RWPE2 (cell line): Measurements from ENCODE around the gene DENND1C.
A peak's percentile ranks its signal among the peaks of the same experiment; 100 is the strongest.

Source experiments
- ATAC-seq: fragments of 200-7000 bp; cut with Tn5 transposase; 3 replicates; pipeline ENCODE4 v1.9.1; 2021; ENCODE audit warnings: low read depth
- DNase-seq: peaks from one replicate; pipeline ENCODE4 v3.0.0-alpha.2; 2020; ENCODE audit warnings: low spot score
- H3K27ac ChIP-seq: fragments of 450-650 bp; 2 replicates; pipeline ENCODE4 v1.5.1; 2017; ENCODE audit warnings: mild to moderate bottlenecking; ENCODE audit not compliant: poor library complexity, severe bottlenecking
- H3K27me3 ChIP-seq: fragments of 250-450 bp; sonication (Bioruptor Pico); 2 replicates; pipeline ENCODE4 v1.5.1; 2021; ENCODE audit warnings: mild to moderate bottlenecking, moderate library complexity; ENCODE audit not compliant: insufficient read depth, poor library complexity, severe bottlenecking
- H3K36me3 ChIP-seq: fragments of 250-450 bp; sonication (Bioruptor Pico); 2 replicates; pipeline ENCODE4 v1.5.1; 2020; ENCODE audit warnings: low read depth, mild to moderate bottlenecking, moderate library complexity
- H3K4me1 ChIP-seq: fragments of 250-450 bp; sonication (Bioruptor Pico); 2 replicates; pipeline ENCODE4 v1.5.1; 2021; ENCODE audit warnings: mild to moderate bottlenecking, moderate library complexity; ENCODE audit not compliant: insufficient read depth, poor library complexity, severe bottlenecking
- H3K4me3 ChIP-seq: fragments of 250-450 bp; sonication (Bioruptor Pico); 2 replicates; pipeline ENCODE4 v1.5.1; 2021; ENCODE audit warnings: mild to moderate bottlenecking, moderate library complexity; ENCODE audit not compliant: severe bottlenecking
- H3K9me3 ChIP-seq: fragments of 250-450 bp; sonication (Bioruptor Pico); 2 replicates; pipeline ENCODE4 v1.5.1; 2021; ENCODE audit warnings: mild to moderate bottlenecking, moderate library complexity; ENCODE audit not compliant: severe bottlenecking
- CTCF ChIP-seq: fragments of 450-650 bp; IDR thresholded peaks from one replicate; pipeline ENCODE4 v1.5.1; 2017; ENCODE audit warnings: mild to moderate bottlenecking, moderate library complexity; ENCODE audit not compliant: poor library complexity, severe bottlenecking

The DENND1C gene

GRCh38 chr19:6464070-6464873 lies 17.3 kb downstream of the DENND1C start, which contains the start of gene CRB3:
CRB3 (plus strand) TSS chr19:6464271; CDS start chr19:6464702, 431 bp downstream.
- Histone ChIP-seq H3K9me3 (no peaks in the 10 kb centered on the region), H3K27ac (no peak within 1 kb of the TSS), H3K27me3 (no peaks in the 10 kb centered on the region), H3K4me1 (no peaks in the 10 kb centered on the region), H3K4me3 (peak within 1 kb of the TSS; percentile 68), H3K36me3 (no peaks in the 10 kb centered on the region)
- no peak for TF ChIP-seq CTCF
- ATAC-seq (peak; percentile 26; the same call in 2 of the 3 replicates), DNase-seq (peak; percentile 85)

GRCh38 chr19:6460099-6460884 lies 21.3 kb downstream of the DENND1C start:
- H3K9me3 ChIP-seq: no peaks in the 10 kb centered on the region
- H3K4me1 ChIP-seq: no peaks in the 10 kb centered on the region
- TF ChIP-seq CTCF: peak; percentile 49
- peak overlapping the region; percentile 29 for H3K27ac ChIP-seq
- ATAC-seq: peak; percentile 82
- H3K4me3 ChIP-seq: peak overlapping the region; percentile 48
- H3K36me3 ChIP-seq: no peaks in the 10 kb centered on the region
- DNase-seq: peak; percentile 98
- H3K27me3 ChIP-seq: no peaks in the 10 kb centered on the region

- peak within 1 kb of the TSS; percentile 29 for H3K27ac ChIP-seq
- H3K36me3 ChIP-seq: peaks cover 2% of the 10 kb centered on the region; the same call in 1 of the 2 replicates
- H3K27me3 ChIP-seq: no peaks in the 10 kb centered on the region
- no peaks in the 10 kb centered on the region for H3K4me1 ChIP-seq
- H3K9me3 ChIP-seq: no peaks in the 10 kb centered on the region
- H3K4me3 ChIP-seq: peak within 1 kb of the TSS; percentile 48
- peak; percentile 45 for ATAC-seq
- no peak for TF ChIP-seq CTCF
- DNase-seq: no peak
These were observed 22.1 kb downstream of the DENND1C start, which contains the start of gene SLC25A23 for GRCh38 chr19:6459262-6460098. SLC25A23 (minus strand) TSS chr19:6459792; CDS start chr19:6459628, 164 bp downstream.

- ATAC-seq: no peak
- no peaks in the 10 kb centered on the region for H3K27me3 ChIP-seq
- peaks cover 9% of the 10 kb centered on the region for H3K36me3 ChIP-seq
- H3K4me1 ChIP-seq: no peaks in the 10 kb centered on the region
- no peak for DNase-seq
- no peak overlapping the region for H3K27ac ChIP-seq
- no peak for TF ChIP-seq CTCF
- peak overlapping the region; percentile 48 for H3K4me3 ChIP-seq
- H3K9me3 ChIP-seq: no peaks in the 10 kb centered on the region
These were observed 22.8 kb downstream of the DENND1C start for GRCh38 chr19:6458695-6459261.
